GM18499 (cell line): ENCODE data around the gene GPR39.
"Not testable (repeated sequence)": the region's sequence is repeated elsewhere in the genome, so short reads cannot be mapped to it uniquely, and the experiment has no call there.

ENCODE experiments used
- ATAC-seq: cut with Tn5 transposase; IDR thresholded peaks from one replicate; pipeline ENCODE4 v1.9.1; 2021; ENCODE audit warnings: moderate number of reproducible peaks; ENCODE audit not compliant: insufficient read depth, unreplicated experiment

The GPR39 gene

DNA sequence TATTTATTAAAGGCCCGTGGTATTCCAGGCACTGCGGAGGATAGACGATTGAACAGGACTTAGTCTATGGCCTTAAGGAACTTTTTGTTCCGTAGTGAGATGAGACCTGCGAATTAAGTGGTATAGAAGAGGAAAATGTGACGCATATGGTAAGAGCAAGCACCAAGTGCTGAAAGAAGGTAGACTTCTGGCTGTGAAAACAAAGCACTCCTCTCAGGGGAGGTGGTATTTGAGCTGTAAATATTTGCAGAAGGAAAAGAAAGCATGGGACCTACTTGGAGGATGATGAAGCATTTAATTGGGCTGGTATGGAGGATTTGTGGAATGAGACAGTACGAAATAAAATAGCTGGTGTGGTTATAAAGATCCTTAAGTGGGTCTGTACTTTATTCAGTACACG is 62.5 kb downstream of the GPR39 start:
- no peak for ATAC-seq

DNA sequence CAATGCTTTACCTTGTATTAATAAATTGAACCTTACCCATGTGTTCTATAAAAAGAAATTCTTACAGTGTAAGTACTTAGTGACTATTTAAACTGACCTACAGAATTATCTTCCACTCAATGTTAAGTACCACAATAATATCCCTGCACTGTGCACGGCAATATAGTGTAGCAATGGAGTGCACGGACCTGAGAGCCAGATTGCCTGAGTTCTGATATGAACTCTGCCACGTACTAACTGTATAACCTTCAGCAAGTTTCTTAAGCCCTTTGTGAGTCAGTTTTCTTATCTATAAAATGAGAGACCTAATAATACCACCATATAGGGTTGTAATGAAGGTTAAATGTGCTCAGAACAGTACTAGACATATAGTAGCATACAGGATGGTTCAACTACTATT is 66.2 kb downstream of the GPR39 start:
- no peak for ATAC-seq

DNA sequence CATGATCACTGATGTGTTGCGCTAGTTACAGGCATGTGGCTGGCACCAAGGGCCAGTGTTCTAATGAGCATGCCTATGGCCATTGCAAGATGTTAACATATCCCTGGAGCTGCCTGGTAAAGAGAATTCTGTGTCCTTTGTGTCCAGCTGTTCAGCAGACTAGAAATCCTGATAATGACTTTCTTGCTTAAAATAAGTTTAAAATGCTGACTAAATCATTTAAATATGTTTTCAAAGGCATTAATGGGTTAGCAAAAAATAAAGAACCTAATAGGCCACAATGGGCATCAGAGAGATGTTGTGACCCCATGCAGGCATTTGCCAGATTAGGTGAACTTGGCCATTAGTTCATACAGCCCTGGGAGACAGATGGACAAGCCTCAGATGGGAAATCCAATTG is 67.5 kb downstream of the GPR39 start:
- ATAC-seq: no peak

DNA sequence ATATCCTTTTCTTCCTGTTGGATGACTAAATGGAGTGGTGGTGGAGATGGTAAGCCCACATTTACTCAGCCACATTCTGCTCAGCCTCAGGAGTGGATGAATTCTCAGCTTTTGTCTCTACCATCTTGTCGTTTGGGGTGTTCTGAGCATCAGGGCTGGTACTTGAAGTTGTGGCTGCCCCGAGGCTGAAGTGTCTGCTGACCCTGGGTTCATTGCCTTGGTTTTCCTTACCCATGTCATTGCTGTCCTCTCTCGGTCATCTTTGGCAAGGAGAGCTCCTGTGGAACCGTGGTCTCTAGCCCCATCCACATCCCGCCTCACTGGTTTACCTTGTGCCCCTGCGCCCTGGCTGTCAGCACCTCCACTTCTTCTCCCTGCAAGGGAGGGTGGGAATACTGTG is 71.9 kb downstream of the GPR39 start:
- no peak for ATAC-seq

DNA sequence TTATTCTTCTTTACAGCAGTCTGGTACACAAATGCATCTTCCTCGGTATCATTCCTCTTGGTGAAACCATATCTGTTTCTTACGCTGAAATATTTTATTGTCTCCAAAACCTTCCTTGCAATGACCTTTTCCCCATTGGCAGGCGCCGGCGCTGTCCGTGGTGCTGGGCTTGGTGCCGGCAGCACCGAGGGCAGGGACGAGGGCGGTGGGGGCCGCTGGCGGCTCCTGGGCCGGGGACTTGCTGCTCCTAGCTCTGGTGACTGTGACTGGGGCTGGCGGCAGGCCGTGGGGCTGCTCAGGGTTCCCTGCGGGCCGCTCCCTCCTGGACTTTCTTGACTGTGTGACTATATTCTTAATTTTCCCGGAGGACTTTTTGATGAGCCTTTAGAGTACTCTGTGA is 72.5 kb downstream of the GPR39 start:
- ATAC-seq: no peak

DNA sequence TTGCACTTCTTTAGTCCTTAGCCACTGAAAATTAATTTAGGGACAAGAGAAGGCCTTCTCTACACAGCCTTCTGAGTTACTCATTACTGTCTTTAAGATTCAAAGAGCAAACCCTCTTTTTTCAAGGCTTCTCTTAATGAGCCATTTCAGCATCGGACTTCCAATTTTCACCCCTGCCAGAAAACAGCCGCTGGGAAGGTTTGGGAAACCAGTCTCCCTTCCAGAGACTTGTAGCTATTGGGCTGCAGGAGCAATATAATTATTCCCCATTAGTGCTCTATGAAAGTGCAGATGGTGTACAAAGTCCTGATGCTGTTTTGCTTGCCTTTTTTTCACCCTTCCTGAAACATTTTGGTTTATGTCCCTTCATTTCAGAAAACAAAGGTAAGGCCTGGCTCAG is 79.3 kb downstream of the GPR39 start:
- ATAC-seq: no peak

DNA sequence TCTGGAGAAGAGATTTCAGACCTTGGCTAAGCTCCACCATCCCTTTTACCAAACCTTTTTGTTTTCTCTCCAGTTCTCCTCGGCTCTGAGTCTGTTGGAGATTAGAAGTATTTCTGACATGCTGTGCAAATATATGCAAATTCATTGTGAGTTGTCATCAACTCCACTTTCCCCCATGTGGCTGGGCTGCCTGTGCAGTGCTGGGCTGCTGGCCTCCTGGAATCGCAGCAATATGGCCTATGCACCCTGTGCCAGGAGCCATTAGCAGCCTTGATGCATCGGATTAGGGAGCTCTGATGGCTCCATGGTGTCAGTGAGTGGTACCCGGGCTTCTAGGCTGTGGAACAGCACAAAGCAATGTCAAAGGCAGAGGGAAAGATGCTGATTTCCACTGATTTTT is 80.0 kb downstream of the GPR39 start:
- no peak for ATAC-seq

DNA sequence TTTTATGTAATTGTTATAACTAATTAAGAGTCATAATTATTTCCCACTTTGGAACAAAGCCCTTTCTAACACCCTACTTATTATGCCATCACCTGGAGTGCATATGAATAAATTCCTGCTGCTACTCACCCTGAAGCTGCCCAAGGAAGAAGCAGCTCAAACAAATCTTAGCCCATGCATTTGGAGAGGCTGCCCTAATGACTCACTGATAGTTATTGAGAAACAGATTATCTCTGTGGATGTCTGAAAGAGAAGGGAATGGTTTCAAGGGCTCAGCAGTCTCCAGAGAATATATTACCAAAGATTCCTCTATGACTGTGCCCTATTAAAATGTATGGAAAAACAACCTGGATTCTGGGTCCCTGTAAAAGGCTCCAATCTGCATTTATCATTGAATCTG is 81.0 kb downstream of the GPR39 start:
- no peak for ATAC-seq

DNA sequence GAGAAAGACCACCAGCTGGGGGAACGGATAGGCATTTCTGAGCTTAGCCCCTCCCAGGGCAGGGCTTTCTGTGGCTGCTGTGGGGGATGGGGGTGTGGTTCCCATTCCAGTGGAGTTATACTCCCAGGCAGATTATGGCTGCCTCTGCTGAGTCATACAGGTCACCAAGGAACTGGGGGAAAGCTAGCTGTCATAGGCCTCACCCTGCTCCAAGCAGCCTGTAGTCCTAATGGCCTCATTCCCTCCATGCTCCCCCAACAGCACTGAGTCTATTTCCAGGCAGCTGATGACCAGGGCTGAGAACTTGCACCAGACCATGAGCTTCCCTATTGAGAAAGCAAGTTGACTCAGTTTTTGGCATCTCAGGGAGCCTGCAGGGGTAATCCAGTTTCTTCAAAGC is 87.1 kb downstream of the GPR39 start:
- ATAC-seq: no peak

DNA sequence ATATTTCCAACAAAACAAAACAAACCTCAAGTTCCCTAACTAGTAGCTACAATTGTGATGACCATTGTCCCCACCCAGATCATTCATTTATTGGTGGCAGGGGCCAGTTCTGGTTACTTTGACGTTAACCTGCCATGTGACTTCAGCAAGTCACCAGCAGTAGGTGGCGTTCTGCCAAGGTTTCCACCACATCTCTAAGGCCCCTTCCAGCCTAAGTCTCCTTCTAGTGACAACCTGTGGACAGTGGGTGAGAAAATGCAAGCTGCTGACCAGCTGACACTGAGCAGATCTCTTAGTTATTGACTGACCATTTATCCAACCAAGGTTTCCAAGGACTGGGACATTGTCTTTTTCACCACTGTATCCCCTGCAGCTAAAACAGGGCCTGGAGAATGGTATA is 98.4 kb downstream of the GPR39 start:
- no peak for ATAC-seq

DNA sequence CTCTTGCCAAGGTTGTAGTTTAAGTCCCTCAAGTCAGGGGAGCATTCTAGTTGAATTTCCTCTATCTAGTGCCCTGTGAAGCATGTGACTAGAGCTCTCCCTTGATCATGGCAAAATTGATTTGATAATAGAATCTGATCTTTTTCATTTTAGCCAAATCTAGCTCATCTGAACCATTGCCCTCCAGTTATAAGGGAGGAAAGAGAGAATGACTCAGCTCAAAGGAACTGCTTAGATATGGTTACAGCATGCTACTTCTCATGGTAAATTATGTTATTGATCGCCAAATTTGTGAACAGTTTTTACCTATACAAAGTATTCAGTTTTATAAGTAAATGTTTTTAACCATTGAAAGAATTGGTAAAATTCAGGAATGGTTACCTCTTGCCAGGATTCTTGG is 100.8 kb downstream of the GPR39 start:
- no peak for ATAC-seq

DNA sequence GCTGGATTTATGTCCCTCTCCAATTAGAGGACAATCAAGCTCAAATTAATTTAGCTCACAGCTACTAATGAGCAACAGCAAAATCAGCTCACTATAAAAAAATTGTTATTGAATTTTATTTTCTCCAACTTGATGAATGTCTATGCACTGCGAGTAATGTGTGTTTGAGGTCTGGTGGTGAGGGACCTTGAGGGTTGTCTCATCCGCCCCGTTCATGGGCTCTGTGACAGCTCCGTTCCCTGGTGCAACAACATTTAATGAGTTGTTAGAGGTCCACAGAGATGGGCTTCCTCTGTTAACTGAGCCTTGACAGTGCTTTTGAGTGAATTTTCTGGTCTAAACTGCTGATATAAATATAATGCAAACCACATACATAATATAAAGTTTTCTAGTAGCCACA is 101.7 kb downstream of the GPR39 start:
- ATAC-seq: no peak

DNA sequence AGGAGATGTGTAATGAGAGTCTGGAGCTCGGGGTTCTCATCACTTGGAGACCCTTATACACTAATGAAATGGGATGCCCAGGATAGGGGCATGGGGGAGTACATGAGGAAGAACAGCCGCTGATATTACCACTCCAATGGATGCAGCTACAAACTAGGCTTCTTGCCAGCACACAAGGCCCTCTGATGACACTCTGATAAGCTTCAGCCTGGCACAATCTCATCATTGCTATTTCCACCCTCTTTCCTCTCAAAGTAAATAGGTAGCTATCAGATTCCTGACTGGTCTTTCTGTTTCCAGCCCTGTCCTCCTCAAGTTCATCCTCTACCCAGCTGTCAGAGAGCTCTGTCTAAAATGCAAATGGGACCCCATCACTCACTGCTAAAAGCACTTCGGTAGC is 103.0 kb downstream of the GPR39 start:
- ATAC-seq: no peak

DNA sequence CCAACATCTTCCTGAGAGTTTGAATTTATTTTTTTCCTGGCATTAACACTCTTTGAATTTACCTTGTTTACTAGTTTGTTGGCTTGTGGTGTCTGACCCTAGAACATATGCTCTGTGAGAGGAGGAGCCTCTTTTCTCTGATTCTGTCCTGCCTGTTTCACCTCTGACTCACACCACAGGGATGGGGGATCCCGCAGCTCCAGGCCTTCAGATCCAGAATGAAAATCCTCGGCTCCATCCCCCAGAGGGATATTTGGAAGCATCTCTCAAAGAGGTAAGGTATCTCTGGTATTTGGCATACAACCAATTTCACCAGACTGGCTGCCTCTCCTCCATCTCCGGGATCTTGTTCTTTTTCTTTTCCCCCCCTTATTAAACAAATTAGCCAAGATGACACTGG is 104.7 kb downstream of the GPR39 start:
- ATAC-seq: no peak

DNA sequence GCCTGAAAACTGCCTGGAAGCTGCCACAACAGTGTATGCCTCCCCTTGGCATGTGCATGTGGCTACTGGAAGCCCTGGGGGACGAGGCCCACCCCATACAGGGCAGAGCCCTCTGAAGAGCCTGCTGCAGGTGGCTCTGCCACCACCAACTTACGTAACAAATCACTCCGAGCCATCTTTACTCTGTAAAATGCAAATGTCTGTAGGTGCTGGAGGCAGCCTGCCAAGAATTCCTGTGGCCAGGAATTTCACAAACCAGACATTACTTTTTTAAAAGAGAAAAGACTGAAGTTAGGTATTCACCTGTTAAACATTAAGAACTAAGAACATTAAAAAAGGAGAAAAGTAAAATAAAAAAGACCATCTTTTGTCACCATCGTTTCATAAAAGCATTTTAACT is 106.3 kb downstream of the GPR39 start:
- ATAC-seq: no peak

DNA sequence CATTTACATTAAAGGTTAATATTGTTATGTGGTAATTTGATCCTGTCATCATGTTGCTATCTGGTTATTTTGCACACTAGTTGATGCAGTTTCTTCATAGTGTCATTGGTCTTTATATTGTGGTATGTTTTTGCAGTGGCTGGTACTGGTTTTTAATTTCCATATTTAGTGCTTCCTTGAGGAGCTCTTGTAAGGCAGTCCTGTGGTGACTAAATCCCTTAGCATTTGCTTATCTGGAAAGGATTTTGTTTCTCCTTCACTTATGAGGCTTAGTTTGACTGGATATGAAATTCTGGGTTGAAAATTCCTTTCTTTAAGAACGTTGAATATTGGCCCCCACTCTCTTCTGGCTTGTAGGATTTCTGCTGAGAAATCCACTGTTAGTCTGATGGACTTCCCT is 120.5 kb downstream of the GPR39 start:
- not testable (repeated sequence) for ATAC-seq

DNA sequence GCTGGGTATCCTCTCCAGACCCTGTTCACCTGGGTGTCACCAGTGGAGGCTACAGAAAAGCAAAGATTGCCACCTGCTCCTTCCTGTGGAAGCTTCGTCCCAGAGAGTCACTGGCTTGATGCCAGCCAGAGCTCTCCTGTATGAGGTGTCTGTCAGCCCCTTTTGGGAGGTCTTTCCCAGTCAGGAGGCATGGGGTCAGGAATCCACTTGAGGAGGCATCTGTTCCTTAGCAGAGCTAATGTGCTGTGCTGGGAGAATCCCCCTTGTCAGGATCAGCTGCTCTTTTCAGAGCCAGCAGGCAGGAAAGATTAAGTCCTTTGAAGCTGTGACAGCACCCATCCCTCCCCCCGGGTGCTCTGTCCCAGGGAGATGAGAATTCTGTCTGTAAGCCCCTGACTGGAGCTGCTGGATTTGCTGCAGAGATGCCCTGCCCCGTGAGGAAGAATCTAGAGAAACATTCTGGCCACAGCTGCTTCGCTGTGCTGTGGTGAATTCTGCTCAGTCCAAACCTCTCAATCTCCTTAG is 121.8 kb downstream of the GPR39 start:
- no peak for ATAC-seq

DNA sequence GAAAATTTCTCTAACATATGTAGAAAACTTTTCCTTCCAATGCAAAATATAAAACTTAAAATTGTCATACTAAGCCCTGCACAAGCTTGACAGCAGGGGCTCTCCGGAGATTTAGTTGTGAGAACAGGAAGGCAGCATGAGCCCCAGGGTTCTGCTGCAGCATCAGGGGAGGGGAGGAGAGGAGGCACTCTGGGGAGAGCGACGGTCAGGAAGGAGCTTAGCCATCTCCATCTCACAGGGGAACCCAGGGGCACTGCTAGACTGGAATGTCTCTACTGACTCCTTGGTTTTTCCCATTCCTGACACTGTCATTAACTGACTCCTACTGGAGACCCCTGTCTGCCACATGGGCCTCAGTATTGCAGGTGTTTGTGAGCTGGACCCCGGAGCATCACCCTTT is 123.6 kb downstream of the GPR39 start:
- ATAC-seq: no peak

DNA sequence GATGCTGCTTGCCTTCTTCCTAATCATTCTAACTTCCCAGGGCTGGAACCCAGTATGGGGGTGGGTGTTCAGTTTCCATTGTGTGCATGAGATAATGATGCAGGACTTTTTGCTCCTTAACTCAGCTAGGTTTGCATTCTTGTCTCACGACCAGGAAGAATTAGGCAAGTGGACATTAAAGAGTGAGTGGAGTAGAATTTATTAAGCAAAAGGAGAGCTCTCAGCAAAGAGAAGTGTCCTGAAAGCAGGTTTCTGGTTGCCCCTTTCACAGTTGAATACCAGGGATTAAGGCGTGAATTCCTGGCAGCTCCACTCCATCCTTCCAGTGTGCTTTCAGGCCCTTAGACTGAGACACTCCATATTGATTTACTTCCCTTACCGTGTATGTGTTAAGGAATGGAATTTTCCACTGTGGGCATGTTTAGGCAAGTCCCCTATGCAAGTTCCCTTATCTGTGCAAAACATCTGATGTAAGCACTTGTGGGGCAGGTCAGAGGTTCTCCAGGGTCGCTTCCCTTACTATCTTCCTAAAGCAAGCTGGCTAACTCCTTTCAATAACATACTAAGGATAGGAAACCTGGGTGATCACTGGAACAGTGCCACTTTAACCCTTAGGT is 126.5 kb downstream of the GPR39 start:
- no peak for ATAC-seq

DNA sequence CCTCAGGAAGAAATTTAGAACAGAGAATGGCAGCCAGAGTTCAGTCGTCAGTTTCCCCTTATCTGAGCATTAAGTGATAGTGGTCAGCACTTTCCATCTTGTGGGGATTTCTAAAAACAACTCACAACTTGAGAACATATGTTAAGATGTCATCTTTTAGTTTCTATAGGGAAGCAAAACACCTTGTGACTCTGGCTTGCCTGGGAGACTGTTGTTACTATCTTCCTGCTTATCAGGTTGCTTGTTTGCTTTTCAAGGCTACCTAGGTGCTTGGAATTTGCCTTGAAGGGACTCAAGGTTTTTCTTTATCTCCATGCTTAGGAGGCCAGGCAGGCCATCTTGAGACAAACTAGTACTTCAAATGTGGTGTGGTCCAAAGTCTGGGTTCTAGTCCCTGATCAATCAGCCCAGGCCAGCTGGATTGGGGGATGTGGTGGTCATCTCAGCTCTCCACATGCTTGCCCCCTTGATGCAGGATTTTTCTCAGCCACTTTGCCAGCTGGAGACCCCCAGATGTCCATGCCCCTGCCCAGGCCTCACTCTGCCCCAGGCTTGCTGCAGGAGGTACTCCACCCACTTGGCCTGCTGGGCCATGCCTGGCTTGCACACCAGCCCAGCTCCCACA is 127.5 kb downstream of the GPR39 start:
- ATAC-seq: no peak

DNA sequence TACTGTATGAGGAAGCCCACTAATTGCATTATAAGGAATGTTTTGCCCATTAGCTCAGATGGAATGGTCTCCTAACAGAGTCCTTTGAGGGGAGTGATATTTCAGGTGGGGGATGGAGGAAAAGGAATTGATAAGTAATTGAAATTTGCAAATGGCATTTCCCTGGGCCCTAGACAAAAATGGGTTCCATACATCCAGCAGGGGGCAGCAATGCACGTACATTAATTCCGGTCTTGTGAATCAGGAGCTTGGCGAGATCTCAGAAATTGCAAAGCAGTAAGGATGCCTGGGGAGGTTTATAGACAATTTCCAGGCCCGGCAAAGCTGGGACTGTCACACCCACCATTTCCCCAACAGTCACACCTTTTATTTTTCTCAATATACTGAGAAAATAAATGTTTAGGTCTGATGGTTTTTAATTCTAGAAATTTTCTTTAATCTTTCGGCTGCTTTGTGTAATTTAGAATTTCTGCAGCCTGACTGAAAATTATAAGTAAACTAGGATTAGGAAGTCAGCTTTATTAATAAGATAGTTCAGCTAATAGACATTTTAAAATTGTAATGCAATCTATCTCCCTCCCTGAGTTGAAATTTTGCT is 130.6 kb downstream of the GPR39 start:
- no peak for ATAC-seq
